Gastroesophageal sphincter (tissue), 4 donors: ENCODE data around the gene SLC6A13. TPM values are rescaled to one million over a fixed set of nuclear protein-coding genes. Genes with fewer than 3 reads are reported as not detected.

Experiments
- ATAC-seq: fragments of 150-250 bp; one replicate; pipeline ENCODE4 v1.9.1; 2016; ENCODE audit warnings: mild to moderate bottlenecking, moderate library complexity
- H3K27ac ChIP-seq, 4 donors: fragments of 200-600 bp; sonication (generic) in 3 of 4; 1 replicate in 3 of 4; 2 replicates in 1 of 4; pipeline ENCODE4 v1.5.1; 2016 to 2019
- H3K27me3 ChIP-seq: fragments of 200-600 bp; sonication (generic); one replicate; pipeline ENCODE4 v1.5.1; 2019
- H3K36me3 ChIP-seq, 2 donors: fragments of 200-600 bp; sonication (generic); one replicate each; pipeline ENCODE4 v1.5.1; 2019; ENCODE audit warnings: control low read depth in 1 of 2
- H3K4me1 ChIP-seq, 3 donors: fragments of 200-600 bp; sonication (generic); 1 replicate in 2 of 3; 2 replicates in 1 of 3; pipeline ENCODE4 v1.5.1; 2016 to 2019; ENCODE audit warnings: control low read depth in 2 of 3
- H3K4me3 ChIP-seq, 2 donors: fragments of 200-600 bp; sonication (generic); one replicate each; pipeline ENCODE4 v1.5.1; 2019; ENCODE audit warnings: mild to moderate bottlenecking in 1 of 2, moderate library complexity in 1 of 2
- H3K9me3 ChIP-seq, 3 donors: fragments of 200-600 bp; sonication (generic); one replicate each; pipeline ENCODE4 v1.5.1; 2017 to 2019; ENCODE audit warnings: control low read depth in 2 of 3
- CTCF ChIP-seq, 4 experiments: fragments of 200-600 bp in 2 of 4; fragments of 450-650 bp in 2 of 4; sonication (generic) in 1 of 4; IDR thresholded peaks; one replicate each; pipeline ENCODE4 v1.5.1; 2017 to 2019; ENCODE audit warnings: antibody characterized with exemption in 4 of 4, mild to moderate bottlenecking in 2 of 4, moderate library complexity in 2 of 4
- EP300 ChIP-seq: sonication (generic); formaldehyde crosslinking; IDR thresholded peaks from one replicate; pipeline ENCODE4 v1.6.1; 2017; ENCODE audit warnings: antibody characterized with exemption, mild to moderate bottlenecking
- POLR2A ChIP-seq, 2 donors: fragments of 450-650 bp; IDR thresholded peaks; one replicate each; pipeline ENCODE4 v1.6.1; 2017; ENCODE audit warnings: antibody characterized with exemption in 2 of 2, mild to moderate bottlenecking in 2 of 2, moderate library complexity in 1 of 2
- POLR2AphosphoS5 ChIP-seq: sonication (generic); formaldehyde crosslinking; IDR thresholded peaks from one replicate; pipeline ENCODE4 v1.6.1; 2017; ENCODE audit warnings: antibody characterized with exemption
- WGBS, 2 donors: methylation state at CpG; one replicate each; pipeline ENCODE4 v1.1.5; 2018; ENCODE audit warnings: low coverage in 1 of 2; 5-methylcytosine and 5-hydroxymethylcytosine counted together
- total RNA-seq, 4 donors: library from RNA; depleted of rRNA; stranded (reverse); fragments of >200 nt; gene quantifications; one replicate each; pipeline ENCODE4 v1.1.0, GENCODE V29; 2016

The SLC6A13 gene
- total RNA-seq, 4 donors from 2014 or later: not detected

GRCh38 chr12:247271-247670, 15.4 kb downstream of the SLC6A13 start:
- Histone ChIP-seq H3K4me1 (no peaks in the 10 kb centered on the region), H3K27ac (no peak overlapping the region), H3K9me3 (peaks cover 0 to 24% (median 0%) of the 10 kb centered on the region in 3 donors), H3K4me3 (no peak overlapping the region), H3K36me3 (no peaks in the 10 kb centered on the region), H3K27me3 (peaks cover 6% of the 10 kb centered on the region)
- no peak for TF ChIP-seq EP300
- no peak for ATAC-seq
- 80 to 100% methylated on average over 1 to 3 of the region's 3 CpGs for WGBS, 2 donors

DNA sequence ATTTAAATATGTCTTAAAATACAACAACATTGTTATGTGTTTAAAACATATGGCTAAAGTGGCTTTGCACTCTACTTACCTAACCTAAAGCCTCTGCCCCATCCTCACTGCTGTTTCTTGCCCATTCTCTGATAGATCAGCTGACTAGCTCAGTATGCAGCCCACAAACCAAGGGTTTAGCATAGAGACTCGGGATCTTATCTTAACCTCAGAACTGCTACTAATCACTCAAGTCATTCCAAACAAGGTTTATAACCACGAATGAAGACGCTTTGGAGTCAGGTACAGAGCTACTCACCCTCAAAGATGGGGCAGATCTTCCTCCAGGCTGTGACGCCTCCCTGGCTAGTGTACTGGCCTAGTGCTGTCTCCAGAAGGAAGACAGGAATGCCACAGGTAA, 19.3 kb downstream of the SLC6A13 start:
- Histone ChIP-seq H3K27ac (no peak overlapping the region), H3K9me3 (peaks cover 0 to 21% (median 0%) of the 10 kb centered on the region in 3 donors), H3K27me3 (peaks cover 6% of the 10 kb centered on the region), H3K36me3 (no peaks in the 10 kb centered on the region), H3K4me1 (no peaks in the 10 kb centered on the region), H3K4me3 (no peak overlapping the region)
- TF ChIP-seq POLR2A (IDR thresholded peaks at IDR 0.05): no peak
- no peak for TF ChIP-seq EP300
- TF ChIP-seq POLR2AphosphoS5: no peak
- no peak for TF ChIP-seq CTCF (IDR thresholded peaks at IDR 0.05)
- 35 to 46% methylated on average over 2 of the region's 4 CpGs for WGBS, 2 donors
- no peak for ATAC-seq

- no peaks in the 10 kb centered on the region for H3K4me1 ChIP-seq
- ATAC-seq: no peak
- H3K9me3 ChIP-seq: peaks cover 0 to 17% (median 0%) of the 10 kb centered on the region in 3 donors
- no peak overlapping the region for H3K27ac ChIP-seq
- TF ChIP-seq POLR2AphosphoS5 (no peak), CTCF (IDR thresholded peaks at IDR 0.05) (no peak), EP300 (no peak)
- 93 to 96% methylated on average over 14 to 15 of the region's 15 CpGs for WGBS, 2 donors
- H3K36me3 ChIP-seq: no peaks in the 10 kb centered on the region
- no peak overlapping the region for H3K4me3 ChIP-seq
- H3K27me3 ChIP-seq: peaks cover 8% of the 10 kb centered on the region
Observed at GRCh38 chr12:242496-242895, 20.1 kb downstream of the SLC6A13 start.

DNA sequence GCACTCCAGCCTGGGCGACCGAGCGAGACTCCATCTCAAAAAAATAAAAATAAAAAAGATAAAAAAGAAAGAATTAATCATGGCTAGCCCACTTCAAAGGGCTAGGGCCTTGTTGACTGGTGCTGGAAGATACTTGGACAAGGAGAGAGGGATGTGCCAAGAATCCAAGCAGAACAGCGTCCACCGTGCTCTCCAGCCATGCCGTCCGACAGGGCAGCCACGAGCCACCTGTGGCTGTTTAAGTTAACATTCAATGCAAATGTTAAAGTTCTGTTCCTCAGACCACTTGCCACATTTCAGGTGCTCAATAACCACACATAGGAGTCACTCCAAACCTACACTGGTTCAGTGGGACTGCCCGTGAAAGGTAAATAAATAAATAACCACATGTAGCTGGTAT, 21.4 kb downstream of the SLC6A13 start:
- WGBS, 2 donors: 90 to 95% methylated on average over 3 to 9 of the region's 9 CpGs
- TF ChIP-seq EP300: no peak
- TF ChIP-seq POLR2A (IDR thresholded peaks at IDR 0.05): no peak
- TF ChIP-seq CTCF (IDR thresholded peaks at IDR 0.05): no peak
- no peak for TF ChIP-seq POLR2AphosphoS5
- Histone ChIP-seq H3K27me3 (peaks cover 21% of the 10 kb centered on the region), H3K27ac (no peak overlapping the region), H3K36me3 (no peaks in the 10 kb centered on the region), H3K4me3 (no peak overlapping the region), H3K4me1 (no peaks in the 10 kb centered on the region), H3K9me3 (peaks cover 0 to 16% (median 0%) of the 10 kb centered on the region in 3 donors)
- ATAC-seq: no peak

DNA sequence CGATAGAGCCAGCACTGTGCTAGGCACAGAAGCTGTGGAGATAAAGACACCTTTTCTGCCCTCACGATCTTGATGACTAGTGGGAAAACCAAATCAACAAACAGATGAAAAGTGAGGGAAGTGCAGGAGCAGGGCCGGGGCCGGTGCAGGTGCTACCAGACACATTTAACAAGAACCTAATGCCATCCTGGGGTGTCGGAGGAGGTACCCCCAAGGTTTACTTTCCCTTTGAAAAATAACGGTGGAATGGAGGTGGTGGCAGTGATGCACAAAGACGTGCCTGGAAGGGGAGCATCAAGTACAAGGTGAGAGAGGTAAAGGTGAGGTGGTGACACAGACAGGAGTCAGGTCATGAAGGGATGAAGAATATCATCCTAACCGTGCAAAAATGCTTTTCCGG, 22.1 kb downstream of the SLC6A13 start:
- Histone ChIP-seq H3K4me1 (no peaks in the 10 kb centered on the region), H3K9me3 (peaks cover 0 to 17% (median 0%) of the 10 kb centered on the region in 3 donors), H3K27me3 (peaks cover 21% of the 10 kb centered on the region), H3K27ac (no peak overlapping the region), H3K4me3 (no peak overlapping the region), H3K36me3 (no peaks in the 10 kb centered on the region)
- TF ChIP-seq POLR2A (IDR thresholded peaks at IDR 0.05) (no peak), CTCF (IDR thresholded peaks at IDR 0.05) (no peak), POLR2AphosphoS5 (no peak), EP300 (no peak)
- ATAC-seq: no peak
- 79 to 87% methylated on average over 6 to 9 of the region's 9 CpGs for WGBS, 2 donors
